Cerebellar nuclear complex (tissue), 1 donor: ENCODE measurements around the gene WFS1.

Experiments
- DNase-seq, 2 experiments: peaks; one replicate each; lab custom pipeline; 2025; lab: John Stamatoyannopoulos, UW

Gene WFS1

GRCh38 chr4:6338951-6339817, 69.5 kb downstream of the WFS1 start:
- no peak for DNase-seq

- DNase-seq = no peak
These were observed 70.3 kb downstream of the WFS1 start for GRCh38 chr4:6339818-6340445.

GRCh38 chr4:6340446-6341015, 70.9 kb downstream of the WFS1 start:
- no peak for DNase-seq

GRCh38 chr4:6341696-6342095, 72.0 kb downstream of the WFS1 start:
- DNase-seq = no peak

GRCh38 chr4:6342530-6343293, 73.1 kb downstream of the WFS1 start:
- DNase-seq = peak; percentile 4 to 59

GRCh38 chr4:6343939-6344408, 74.3 kb downstream of the WFS1 start:
- DNase-seq = no peak

- DNase-seq = no peak
These were observed 75.6 kb downstream of the WFS1 start for GRCh38 chr4:6345096-6345830.

GRCh38 chr4:6345866-6346265, 76.2 kb downstream of the WFS1 start:
- DNase-seq = no peak

GRCh38 chr4:6346373-6347110, 76.9 kb downstream of the WFS1 start:
- DNase-seq = no peak

- DNase-seq = no peak
These were observed 77.9 kb downstream of the WFS1 start for GRCh38 chr4:6347511-6348045.

GRCh38 chr4:6348408-6348807, 78.8 kb downstream of the WFS1 start:
- no peak for DNase-seq

- no peak for DNase-seq
These were observed 80.4 kb downstream of the WFS1 start for GRCh38 chr4:6349896-6350603.

- DNase-seq = no peak
These were observed 81.0 kb downstream of the WFS1 start for GRCh38 chr4:6350646-6351045.

- DNase-seq = no peak
These were observed 81.8 kb downstream of the WFS1 start for GRCh38 chr4:6351246-6352000.

GRCh38 chr4:6352031-6352692, 82.5 kb downstream of the WFS1 start:
- no peak for DNase-seq
